Gastroesophageal sphincter (tissue), 3 donors: ENCODE results near the gene VIPR2.

Experiments
- EP300 ChIP-seq: sonication (generic); formaldehyde crosslinking; IDR thresholded peaks from one replicate; pipeline ENCODE4 v1.6.1; 2017; ENCODE audit warnings: antibody characterized with exemption, mild to moderate bottlenecking
- POLR2A ChIP-seq, 2 donors: fragments of 450-650 bp; IDR thresholded peaks; one replicate each; pipeline ENCODE4 v1.6.1; 2017; ENCODE audit warnings: antibody characterized with exemption in 2 of 2, mild to moderate bottlenecking in 2 of 2, moderate library complexity in 1 of 2
- POLR2AphosphoS5 ChIP-seq: sonication (generic); formaldehyde crosslinking; IDR thresholded peaks from one replicate; pipeline ENCODE4 v1.6.1; 2017; ENCODE audit warnings: antibody characterized with exemption
- TF ChIP-seq, protein P1 (sequence below), 4 experiments: fragments of 200-600 bp in 2 of 4; fragments of 450-650 bp in 2 of 4; sonication (generic) in 1 of 4; IDR thresholded peaks; one replicate each; pipeline ENCODE4 v1.5.1; 2017 to 2019; ENCODE audit warnings: antibody characterized with exemption in 4 of 4, mild to moderate bottlenecking in 2 of 4, moderate library complexity in 2 of 4

DNA sequence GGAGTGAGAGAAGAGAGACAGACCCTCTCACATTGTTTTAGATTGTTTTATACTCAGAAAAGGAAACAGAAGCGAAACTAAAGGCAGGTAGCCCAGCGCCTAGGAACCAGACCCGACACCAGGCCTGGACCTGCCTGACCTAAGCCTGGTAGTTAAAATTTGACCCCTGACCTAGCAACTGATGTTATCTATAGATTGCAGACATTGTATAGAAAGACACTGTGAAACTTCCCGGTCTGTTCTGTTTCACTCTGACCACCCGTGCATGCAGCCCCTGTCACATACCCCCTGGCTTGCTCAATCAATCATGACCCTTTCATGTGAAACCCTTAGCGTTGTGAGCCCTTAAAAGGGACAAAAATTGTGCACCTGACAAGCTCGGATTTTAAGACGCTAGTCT is 31.6 kb downstream of the VIPR2 start:
- TF ChIP-seq, protein P1, sequence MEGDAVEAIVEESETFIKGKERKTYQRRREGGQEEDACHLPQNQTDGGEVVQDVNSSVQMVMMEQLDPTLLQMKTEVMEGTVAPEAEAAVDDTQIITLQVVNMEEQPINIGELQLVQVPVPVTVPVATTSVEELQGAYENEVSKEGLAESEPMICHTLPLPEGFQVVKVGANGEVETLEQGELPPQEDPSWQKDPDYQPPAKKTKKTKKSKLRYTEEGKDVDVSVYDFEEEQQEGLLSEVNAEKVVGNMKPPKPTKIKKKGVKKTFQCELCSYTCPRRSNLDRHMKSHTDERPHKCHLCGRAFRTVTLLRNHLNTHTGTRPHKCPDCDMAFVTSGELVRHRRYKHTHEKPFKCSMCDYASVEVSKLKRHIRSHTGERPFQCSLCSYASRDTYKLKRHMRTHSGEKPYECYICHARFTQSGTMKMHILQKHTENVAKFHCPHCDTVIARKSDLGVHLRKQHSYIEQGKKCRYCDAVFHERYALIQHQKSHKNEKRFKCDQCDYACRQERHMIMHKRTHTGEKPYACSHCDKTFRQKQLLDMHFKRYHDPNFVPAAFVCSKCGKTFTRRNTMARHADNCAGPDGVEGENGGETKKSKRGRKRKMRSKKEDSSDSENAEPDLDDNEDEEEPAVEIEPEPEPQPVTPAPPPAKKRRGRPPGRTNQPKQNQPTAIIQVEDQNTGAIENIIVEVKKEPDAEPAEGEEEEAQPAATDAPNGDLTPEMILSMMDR (IDR thresholded peaks at IDR 0.05) = no peak
- TF ChIP-seq POLR2A (IDR thresholded peaks at IDR 0.05) = no peak
- TF ChIP-seq EP300 = no peak
- TF ChIP-seq POLR2AphosphoS5 = no peak
